Central memory CD4-positive, alpha-beta T cell (primary cell): ENCODE data around the gene DNAJC1.

ENCODE experiments used
- DNase-seq: peaks from one replicate; pipeline ENCODE4 v3.0.0; 2022

The DNAJC1 gene

DNA sequence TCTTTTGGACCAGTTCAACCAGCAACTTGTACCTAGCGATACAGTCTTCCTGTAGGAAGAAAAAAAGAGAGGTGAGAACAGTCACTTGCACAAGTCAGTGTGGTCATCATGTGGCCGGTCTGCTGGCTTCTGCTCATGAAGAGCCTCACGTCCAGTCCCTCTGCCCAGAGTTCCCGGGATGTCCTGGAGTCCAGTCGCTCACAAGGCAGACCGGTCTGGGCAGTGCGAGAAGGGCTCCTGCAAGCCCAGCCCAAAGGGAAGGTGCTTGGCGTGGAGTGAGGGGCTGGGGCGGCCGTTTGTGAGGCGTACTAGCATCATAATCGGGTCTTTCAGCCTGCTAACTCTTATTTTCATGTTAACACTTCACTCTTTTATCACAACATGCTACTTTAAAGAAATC is 246.8 kb downstream of the DNAJC1 start:
- DNase-seq: no peak

DNA sequence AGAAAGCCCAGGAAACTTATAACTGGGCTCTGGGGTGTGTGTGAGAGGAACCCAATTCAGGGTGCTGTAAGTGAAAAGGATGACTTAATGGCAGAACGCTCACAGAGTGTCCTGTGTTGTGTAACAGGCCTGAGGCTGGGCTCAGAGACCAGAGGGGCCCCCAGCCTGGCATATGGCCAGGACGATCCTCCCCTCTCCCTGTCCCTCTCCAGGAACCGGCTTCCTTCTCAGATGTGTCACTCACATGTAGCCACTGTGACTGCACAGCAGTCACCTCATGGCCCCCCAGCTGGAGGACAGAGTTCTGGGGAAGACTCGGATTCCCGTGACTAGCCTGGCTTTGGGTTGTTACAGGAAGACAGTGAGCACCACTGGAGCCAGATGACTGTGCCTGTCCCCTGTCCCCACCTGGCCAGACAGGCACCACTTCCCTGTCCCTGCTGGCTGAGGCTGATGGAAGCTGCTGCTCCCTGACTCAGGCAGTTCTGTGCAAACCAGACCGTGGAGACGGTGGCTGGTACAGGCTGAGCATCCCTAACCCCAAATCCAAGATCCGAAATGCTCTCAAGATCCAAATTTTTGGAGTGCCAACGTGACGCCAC is 249.0 kb downstream of the DNAJC1 start:
- no peak for DNase-seq

DNA sequence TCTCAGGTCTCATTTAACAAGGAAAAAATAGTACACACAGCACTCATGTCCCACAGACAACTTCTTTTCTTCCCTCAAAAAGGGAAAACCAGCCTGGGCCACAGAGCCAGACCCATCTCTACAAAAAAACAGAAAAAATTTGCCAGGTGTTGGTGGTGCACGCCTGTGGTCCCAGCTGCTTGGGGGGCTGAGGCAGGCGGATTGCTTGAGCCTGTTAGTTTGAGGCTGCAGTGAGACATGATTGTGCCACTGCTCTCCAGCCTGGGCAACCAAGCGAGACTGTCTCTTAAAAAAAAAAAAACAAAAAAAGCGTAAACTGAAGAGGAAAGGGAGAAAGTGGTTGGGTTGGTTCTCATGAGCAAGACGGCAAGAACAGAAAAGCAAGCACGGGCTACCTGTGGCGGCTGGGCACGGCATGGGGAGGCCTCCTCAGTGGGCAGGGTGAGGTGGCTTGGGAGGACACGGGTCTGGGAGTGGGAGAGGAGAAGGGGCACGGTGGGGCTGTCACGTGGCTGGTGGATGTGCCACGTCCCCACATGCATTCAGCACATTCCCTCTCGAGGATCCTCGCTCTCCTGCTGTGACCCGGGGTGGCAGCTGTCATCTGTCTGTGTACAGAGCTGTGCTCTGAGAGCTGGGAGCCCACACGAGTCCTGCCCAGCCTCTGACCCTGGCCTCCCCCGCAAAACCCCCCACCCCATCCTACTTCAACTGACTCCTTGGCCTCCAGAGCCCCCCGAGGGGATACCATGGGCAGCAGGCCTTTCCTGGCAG is 249.8 kb downstream of the DNAJC1 start:
- no peak for DNase-seq

DNA sequence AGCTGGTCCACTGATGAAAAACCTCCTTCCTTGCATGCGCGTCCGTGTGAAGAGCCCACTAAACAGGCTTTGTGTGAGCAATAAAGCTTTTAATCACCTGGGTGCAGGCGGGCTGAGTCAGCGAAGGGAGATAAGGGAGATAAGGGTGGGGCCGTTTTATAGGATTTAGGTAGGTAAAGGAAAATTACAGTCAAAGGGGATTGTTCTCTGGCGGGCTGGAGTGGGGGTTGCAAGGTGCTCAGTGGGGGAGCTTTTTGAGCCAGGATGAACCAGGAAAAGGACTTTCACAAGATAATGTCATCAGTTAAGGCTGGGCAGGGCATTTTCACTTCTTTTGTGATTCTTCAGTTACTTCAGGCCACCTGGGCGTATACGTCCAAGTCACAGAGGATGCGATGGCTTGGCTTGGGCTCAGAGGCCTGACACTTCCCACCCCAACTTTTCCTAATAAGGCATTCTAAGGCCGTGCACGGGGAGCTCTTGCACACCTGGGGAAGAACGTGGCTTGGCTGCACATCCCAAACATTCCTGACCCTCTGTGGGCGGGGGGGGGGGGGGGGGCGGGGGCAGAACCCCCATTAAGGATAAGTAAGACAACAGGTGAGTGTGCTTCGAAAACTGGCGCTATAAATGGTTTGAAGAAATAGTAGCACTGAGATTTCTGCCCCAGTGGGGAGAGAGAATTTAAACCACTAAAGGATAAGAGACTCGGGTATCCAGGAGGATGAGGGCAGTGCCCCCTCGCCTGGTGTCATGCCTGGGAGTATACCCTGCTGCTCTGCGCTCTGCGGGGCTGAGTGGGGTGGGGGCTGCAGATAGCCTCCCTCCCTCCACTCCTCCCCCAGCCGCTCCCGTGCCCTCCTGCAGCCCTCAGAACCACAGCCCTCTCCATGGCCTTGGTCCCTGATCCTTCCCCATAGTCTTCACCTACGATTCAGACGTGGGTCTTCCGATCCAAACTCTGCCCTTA is 251.9 kb downstream of the DNAJC1 start:
- DNase-seq: no peak

DNA sequence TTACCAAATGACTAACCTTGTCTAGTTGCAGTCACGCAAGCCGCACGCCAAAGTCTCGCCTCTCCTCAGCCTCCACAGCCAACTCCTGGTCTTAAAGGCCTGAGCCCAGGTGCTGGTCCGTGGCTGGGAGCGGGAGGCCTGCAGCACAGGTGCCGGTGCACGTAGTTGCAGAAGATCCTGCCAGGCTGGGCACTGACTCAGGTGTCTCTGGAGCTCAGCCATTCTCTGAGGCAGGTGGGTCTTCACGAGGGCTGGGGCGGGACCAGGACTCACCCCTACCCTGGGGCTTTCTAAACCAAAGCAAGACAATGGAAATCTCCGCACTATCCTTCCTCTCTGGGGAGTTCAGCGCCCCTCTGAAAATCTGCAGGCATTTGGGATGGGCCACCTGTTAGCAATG is 253.1 kb downstream of the DNAJC1 start:
- DNase-seq: no peak

DNA sequence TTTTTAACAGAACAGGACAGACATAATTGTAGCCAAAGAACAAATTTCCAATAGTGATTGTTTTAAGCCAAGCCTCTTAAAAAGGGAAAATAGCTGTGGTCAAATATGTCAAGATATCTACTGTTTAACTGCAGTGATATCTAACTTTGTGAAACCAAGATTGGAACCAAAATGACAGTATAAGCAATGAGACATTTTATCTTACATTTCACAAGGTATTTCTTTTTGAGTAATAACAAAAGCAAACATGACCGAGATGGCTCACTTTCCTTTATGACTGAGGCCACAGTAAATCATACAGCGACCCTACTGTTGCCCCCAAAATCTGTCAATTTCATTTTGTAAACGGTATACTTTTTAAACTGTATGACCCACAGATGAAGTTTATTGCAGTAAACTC is 253.7 kb downstream of the DNAJC1 start:
- DNase-seq: no peak

DNA sequence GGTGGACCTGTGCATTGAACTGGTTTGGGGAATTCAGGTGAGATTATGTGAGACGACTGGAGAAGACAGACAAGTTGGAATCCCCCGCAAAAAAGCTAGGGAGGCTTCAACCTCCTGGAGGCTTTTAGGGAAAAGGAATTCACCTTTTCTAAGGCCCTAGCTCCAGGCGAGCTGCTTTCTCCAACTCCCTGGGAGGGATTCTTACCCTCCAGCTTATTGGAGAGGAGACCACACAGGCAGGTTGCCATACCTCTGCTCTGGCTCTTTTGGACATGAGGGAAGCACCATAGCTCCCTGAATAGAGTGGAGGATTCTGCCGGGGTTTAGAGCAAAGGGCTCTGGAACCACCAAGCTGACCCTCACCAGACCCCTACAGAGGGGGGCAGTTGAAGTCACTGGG is 255.7 kb downstream of the DNAJC1 start:
- no peak for DNase-seq

DNA sequence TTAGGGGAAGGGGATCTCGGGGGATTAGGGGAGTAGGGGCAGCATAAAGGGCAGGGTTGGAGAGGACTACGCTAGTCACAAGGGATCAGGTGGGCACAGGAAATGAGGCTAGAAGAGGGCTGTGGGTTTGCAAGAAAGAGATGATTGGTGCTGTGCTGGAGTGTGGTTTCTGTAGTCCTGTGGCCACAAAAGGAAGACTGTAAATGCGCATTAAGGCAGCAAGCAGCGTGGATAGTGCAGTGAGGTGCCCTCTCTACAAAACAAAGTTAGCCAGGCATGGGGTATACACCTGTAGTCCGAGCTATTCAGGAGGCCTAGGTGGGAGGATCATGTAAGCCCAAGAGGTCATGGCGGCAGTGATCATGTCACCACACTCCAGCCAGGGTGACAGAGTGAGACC is 257.4 kb downstream of the DNAJC1 start:
- DNase-seq: peak; percentile 15

DNA sequence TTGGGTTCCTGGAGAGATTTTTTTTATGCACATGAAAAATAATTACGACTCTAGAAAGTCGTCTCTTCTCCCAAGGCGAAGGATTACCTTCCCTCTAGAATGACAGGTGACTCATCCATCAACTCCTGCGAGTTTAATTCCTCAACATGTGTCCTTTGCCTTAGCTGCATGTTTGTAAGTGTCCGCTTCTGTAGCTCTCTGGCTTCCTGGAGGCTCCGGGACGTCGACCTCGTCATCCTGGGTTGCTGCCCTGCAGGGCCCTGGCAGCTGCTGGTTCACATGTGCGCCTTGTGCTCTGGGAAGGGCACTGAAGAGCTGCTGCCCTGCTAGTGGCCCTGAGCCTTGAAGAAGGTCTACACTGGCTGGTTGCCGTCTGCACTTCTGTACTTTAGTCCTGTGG is 259.3 kb downstream of the DNAJC1 start:
- no peak for DNase-seq

DNA sequence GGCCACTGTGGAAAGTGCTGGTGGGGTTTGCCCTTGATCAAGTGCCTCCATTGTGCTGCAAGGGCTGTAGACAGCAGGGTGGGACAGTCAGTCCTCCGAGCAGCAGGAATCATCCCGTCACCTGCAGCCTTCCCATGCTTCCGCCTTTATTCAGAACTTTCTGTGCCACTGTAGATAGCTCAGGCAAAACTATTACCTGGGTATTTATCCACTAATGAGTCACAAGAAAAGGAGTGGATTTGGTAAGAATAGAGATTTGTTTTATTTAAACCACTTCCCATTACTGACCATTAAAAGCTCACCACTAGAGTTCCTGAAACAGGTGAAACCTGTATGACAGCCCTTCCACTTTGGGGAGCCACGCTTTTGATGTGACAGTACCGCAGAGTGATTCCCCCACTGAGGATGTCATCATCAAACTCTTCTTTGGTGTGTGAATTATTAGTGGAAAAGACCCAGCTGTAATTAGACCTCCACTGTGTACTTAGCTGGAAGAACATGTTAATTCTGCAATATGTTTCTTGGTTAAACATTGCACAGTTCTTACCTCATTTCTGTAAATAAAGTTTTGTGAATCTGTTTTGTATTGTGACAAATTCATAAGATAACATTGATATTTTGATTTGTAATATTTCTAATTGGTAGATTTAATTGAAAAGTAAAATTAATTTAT is 260.7 kb downstream of the DNAJC1 start:
- no peak for DNase-seq

DNA sequence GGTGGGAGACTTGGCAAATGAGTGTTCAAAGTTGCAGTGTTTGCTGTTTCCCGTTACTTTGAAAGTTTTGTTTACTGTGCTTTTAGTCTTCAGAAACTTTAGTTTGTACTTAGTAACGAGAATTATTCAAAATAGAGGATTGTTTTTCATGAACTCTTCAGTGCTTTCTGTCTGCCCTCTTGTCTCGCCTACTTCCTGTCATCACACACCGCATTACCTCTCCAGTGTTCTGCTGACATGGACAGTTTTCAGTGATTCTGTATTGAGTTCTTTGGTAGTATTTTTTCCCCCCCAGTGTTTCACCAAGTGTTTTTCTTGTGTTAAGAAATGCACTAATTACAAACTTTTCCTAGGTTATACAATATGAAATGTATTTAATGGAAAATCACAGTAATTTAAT is 262.5 kb downstream of the DNAJC1 start:
- DNase-seq: peak; percentile 77

DNA sequence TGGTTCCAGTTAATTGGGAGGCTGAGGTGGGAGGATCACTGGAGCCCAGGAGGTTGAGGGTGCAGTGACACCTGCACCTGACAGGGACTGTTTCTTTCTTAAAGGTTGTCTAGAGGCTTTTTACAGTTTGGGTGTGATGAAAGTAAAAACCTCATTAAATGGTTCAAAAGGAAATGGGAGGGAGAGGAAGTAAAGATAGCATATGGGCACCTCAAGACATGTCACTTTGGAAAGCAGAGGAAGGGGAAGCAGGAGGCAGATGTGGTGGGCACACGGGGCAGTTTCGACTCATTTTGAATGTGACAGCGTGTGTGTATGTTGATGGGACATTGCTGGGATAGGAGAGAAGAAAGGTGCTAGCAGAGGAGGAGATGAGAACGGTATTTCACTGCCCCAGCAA is 266.4 kb downstream of the DNAJC1 start:
- DNase-seq: no peak

DNA sequence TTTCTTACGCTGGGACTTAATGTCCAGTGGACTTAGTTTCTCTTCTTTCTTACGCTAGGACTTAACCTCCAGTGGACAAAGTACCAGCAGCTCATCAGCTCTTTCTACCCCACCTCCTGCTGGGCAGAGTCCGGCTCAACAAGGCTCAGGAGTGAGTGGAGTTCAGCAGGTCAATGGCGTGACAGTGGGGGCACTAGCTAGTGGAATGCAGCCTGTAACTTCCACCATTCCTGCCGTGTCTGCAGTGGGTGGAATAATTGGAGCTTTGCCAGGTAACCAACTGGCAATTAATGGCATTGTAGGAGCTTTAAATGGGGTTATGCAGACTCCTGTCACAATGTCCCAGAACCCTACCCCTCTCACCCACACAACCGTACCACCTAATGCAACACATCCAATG is 269.8 kb downstream of the DNAJC1 start:
- DNase-seq: no peak

DNA sequence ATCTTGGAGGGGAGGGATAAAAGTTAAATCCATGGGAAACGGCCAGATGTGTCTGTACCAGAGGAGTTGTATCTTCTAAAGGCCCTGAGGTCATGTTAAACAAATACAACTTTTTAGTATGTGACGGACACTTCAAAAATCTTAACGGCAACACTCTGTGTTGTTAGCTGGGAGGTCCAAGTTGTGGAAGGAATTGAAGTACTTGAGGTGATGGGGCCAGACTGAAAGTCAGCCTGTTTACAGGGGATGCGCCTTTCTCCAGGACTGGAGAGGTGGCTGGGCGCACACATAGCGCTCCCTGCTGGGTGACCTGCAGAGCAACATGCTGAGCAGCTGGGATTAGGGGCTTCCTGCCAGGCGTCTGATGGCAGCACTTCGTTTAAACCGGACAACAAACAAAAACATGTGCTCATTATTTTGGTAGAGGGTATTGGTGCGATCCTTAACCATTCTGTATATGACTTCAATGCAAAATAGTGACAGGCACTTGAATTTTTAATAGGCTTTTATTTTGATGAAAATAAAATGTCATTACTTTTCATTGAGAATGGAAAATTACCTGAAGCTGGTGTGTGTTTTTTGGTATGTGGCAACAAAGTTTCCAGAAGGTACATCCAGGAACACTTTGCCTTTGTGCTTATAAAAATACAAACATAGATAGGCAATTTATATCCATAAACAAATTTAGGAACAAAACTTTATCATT is 271.3 kb downstream of the DNAJC1 start:
- no peak for DNase-seq

DNA sequence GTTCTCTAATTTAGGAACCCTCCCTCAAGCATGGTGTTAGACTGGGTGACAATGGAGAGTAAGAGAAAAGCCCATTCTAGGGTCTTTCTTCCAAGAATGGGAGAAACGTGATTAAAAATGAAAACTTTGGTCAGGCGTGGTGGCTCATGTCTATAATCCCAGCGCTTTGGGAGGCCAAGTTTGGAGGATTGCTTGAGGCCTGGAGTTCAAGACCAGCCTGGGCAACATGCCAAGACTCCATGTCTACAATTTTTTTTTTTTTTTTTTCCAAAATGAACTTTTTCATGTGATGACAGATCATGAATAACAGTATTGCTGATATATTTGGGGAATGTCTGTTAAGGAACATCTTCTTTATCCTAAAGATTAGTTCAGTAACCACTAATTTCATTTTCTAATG is 274.9 kb downstream of the DNAJC1 start:
- no peak for DNase-seq

DNA sequence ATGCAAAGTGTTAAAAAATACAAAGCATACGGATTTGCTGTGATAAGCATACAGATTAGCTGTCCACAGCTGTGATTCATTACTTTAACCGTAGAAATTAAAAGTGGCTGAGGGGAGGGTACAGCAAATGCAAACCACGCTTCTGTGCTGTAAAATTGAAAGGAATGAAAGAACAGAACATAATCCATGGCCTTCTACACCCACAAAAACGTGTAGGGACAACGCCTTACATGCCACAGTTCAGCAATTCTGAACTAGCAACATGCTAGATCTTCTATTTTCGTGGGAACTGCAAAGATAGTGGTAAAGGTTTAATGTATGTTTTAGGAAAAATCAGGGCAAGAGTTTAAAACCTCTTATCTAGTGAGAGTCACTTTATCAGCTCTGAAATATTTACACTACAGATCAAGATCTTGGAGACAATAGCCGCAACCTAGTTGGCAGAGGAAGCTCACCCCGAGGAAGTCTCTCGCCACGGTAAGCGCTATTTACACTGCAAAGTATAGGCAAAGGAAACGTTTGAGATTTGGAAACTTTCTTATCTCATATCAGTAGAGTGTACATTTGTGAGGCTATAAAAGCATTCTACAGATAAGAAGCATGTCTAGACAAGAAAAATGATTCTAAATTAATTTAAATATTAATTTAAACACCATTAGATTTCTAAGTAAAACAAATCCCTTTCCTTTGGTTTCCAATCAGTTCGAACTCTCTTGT is 275.9 kb downstream of the DNAJC1 start:
- no peak for DNase-seq

DNA sequence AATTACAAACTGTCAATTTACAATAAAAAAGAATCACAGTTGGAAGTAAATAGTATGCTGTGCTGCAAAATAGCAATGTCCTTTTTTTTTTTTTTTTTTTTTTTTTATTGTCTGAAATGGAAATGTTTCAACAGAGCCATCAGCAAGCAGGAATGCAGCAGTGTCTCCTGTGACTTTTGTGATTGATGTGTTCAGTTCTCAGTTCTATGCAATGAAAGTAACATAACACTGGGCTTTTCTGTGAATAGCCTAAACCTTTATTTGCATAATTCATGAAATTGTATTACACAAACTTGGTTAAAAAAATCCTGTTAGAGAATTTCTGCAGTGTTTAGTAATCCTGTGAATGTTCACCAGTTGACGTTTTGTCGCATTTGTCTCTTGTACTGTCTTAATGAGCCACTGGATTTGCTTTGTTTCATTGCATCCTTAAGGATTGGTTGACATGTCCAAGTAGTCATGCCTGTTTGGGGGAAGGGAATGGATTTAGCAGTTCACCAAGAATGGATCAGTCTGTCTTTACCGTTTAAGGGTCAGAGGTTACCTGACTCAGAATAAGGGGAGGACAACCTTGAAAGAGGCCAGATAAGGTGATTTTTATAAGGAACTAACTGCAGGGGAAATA is 276.8 kb downstream of the DNAJC1 start:
- no peak for DNase-seq

DNA sequence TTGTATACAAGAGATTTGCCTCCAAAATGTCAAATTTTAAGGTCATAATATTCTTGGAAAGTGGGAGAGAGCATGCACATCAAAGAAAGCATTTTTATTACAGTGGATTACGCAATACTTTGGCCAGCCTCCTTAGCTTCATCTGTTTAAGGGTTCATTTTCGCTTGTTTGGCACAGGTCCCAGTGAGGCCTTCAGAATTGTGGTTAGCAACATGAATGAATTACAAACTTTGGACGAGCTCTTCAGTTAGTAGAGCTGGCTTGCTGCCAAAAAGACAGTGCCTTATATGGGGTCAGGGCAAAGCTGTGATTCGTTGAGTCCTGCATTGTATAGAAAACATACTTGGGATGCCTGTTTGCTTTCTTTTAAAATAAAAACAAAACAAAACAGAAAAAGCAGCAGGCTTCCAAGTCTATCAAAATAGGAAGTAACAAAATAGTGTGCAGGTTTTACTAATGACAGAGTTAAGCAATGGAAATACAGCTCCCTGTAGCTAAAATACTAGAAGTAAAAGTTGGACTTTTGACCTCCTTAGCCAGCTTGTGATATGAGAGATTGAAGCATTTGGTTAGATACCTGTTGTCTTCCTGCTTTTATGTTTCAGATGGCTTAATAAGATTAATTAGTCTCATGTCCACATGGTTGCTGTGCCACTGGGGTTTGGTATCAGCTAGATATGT is 278.7 kb downstream of the DNAJC1 start:
- peak; percentile 29 for DNase-seq

DNA sequence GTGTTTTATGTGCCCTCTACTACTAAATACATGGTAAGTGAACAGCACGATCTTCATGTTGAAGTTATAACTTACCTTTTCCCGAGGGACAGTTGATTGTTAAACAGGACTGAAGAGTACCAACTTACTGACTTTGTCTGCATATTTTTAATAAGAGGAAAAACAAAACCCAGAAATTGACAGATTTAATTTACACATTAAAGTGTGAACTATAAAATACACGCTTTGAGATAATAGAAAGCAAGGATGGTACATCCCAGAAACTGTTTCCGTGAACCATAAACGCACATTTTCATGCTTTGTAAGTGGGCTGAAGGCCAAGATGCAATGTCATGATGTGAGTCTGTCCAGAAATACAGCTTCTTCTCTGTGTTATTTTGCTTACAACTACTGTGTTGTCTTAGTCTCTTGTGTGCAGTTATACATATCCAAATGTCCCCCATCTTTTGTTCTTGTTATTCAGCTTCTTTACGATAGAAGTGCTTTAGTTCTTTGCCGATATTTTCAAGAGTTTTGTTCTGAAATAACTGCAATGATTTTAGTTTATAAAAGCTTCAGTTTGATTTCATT is 279.4 kb downstream of the DNAJC1 start:
- DNase-seq: no peak

DNA sequence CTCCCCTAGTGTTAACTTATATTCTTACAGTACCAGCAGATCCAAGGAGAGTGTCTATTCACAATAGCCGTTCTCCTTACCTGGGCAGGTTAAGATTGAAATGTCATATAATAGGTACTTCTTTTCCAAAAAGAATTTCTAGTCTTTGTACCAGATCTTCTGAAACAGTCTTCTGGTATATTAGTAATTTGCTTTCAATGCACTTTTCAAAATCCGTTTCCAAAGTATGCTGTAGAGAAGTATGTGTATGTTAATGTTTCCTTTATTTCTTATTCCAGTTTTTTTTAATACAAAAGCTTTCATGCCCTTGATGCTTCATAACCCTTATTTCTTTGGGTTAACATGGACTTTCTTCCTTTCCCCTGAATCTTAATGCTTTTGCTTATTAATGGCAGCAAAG is 281.3 kb downstream of the DNAJC1 start:
- DNase-seq: no peak
